ENCODE results near the gene RNF144A.

- no peak for TF ChIP-seq CTCF (conservative IDR thresholded peaks at IDR 0.05; ENCODE audit: low read depth, low read length)
- TF ChIP-seq EZH2 (IDR thresholded peaks at IDR 0.05; ENCODE audit: borderline replicate concordance, low read depth, low read length, poor library complexity, severe bottlenecking) = no peak
These were observed 100.6 kb downstream of the RNF144A start for GRCh38 chr2:7017671-7018281.

Data from A673 (cell line).